Measurements from ENCODE around the gene PCDHGA3. TPM values are rescaled to one million over a fixed set of nuclear protein-coding genes. Genes with fewer than 3 reads are reported as not detected.

PCDHGA3 gene
- total and polyA plus RNA-seq, 2 experiments from 2014 or later, result not detected

Other genes starting within 250 kb of the PCDHGA3 start
Only the 30 nearest of the 38 such genes appear.
- 1.2 and 2.3 TPM in 2 replicates for gene PCDHB9, start 156.7 kb upstream of the PCDHGA3 start, total RNA-seq
- gene PCDHB9, start 156.7 kb upstream of the PCDHGA3 start, polyA plus RNA-seq, result 0.33 and 1.0 TPM in 2 replicates
- 2.4 and 3.1 TPM in 2 replicates for gene PCDHB10, start 151.5 kb upstream of the PCDHGA3 start, total RNA-seq
- gene PCDHB10, start 151.5 kb upstream of the PCDHGA3 start, polyA plus RNA-seq, result 2.7 and 2.8 TPM in 2 replicates
- gene PCDHB11, start 144.2 kb upstream of the PCDHGA3 start, total RNA-seq, result 0.92 and 2.1 TPM in 2 replicates
- gene PCDHB11, start 144.2 kb upstream of the PCDHGA3 start, polyA plus RNA-seq, result 1.2 and 1.8 TPM in 2 replicates
- 1.1 and 1.4 TPM in 2 replicates for gene PCDHB12, start 135.1 kb upstream of the PCDHGA3 start, total RNA-seq
- gene PCDHB12, start 135.1 kb upstream of the PCDHGA3 start, polyA plus RNA-seq, result 0.86 and 0.97 TPM in 2 replicates
- 1.9 and 2.0 TPM in 2 replicates for gene PCDHB13, start 129.9 kb upstream of the PCDHGA3 start, total RNA-seq
- gene PCDHB13, start 129.9 kb upstream of the PCDHGA3 start, polyA plus RNA-seq, result 0.50 and 1.1 TPM in 2 replicates
- gene PCDHB14, start 120.5 kb upstream of the PCDHGA3 start, total RNA-seq, result 3.9 and 4.3 TPM in 2 replicates
- gene PCDHB14, start 120.5 kb upstream of the PCDHGA3 start, polyA plus RNA-seq, result 2.2 and 3.0 TPM in 2 replicates
- gene PCDHB15, start 98.4 kb upstream of the PCDHGA3 start, total RNA-seq, result 1.8 and 3.3 TPM in 2 replicates
- 2.0 and 2.6 TPM in 2 replicates for gene PCDHB15, start 98.4 kb upstream of the PCDHGA3 start, polyA plus RNA-seq
- 0.50 and 1.7 TPM in 2 replicates for gene SLC25A2, start 39.8 kb upstream of the PCDHGA3 start, total RNA-seq
- gene SLC25A2, start 39.8 kb upstream of the PCDHGA3 start, polyA plus RNA-seq, result not detected in 2 replicates
- gene TAF7, start 23.0 kb upstream of the PCDHGA3 start, total RNA-seq, result 85.2 and 96.9 TPM in 2 replicates
- 103 and 107 TPM in 2 replicates for gene TAF7, start 23.0 kb upstream of the PCDHGA3 start, polyA plus RNA-seq
- gene PCDHGA1, start 13.3 kb upstream of the PCDHGA3 start, total RNA-seq, result 0.24 and 0.33 TPM in 2 replicates
- gene PCDHGA1, start 13.3 kb upstream of the PCDHGA3 start, polyA plus RNA-seq, result not detected in 2 replicates
- gene PCDHGA2, start 5.1 kb upstream of the PCDHGA3 start, total RNA-seq, result 0.08 TPM in 1 of 2 replicates, not detected in the other
- gene PCDHGA2, start 5.1 kb upstream of the PCDHGA3 start, polyA plus RNA-seq, result 0.10 TPM in 1 of 2 replicates, not detected in the other
- 0.24 and 0.53 TPM in 2 replicates for gene PCDHGB1, start 6.3 kb downstream of the PCDHGA3 start, total RNA-seq
- 0.57 TPM in 1 of 2 replicates, not detected in the other for gene PCDHGB1, start 6.3 kb downstream of the PCDHGA3 start, polyA plus RNA-seq
- 0.17 and 0.28 TPM in 2 replicates for gene PCDHGA4, start 11.2 kb downstream of the PCDHGA3 start, total RNA-seq
- gene PCDHGA4, start 11.2 kb downstream of the PCDHGA3 start, polyA plus RNA-seq, result 0.24 TPM in 1 of 2 replicates, not detected in the other
- gene PCDHGB2, start 16.2 kb downstream of the PCDHGA3 start, total RNA-seq, result 0.20 and 0.33 TPM in 2 replicates
- gene PCDHGB2, start 16.2 kb downstream of the PCDHGA3 start, polyA plus RNA-seq, result not detected in 2 replicates
- gene PCDHGA5, start 20.3 kb downstream of the PCDHGA3 start, total RNA-seq, result 0.03 and 0.20 TPM in 2 replicates
- gene PCDHGA5, start 20.3 kb downstream of the PCDHGA3 start, polyA plus RNA-seq, result not detected in 2 replicates
- gene PCDHGB3, start 26.4 kb downstream of the PCDHGA3 start, total RNA-seq, result not detected in 2 replicates
- not detected in 2 replicates for gene PCDHGB3, start 26.4 kb downstream of the PCDHGA3 start, polyA plus RNA-seq
- 0.12 TPM in 1 of 2 replicates, not detected in the other for gene PCDHGA6, start 30.1 kb downstream of the PCDHGA3 start, total RNA-seq
- gene PCDHGA6, start 30.1 kb downstream of the PCDHGA3 start, polyA plus RNA-seq, result 0.11 TPM in 1 of 2 replicates, not detected in the other
- gene PCDHGA7, start 38.9 kb downstream of the PCDHGA3 start, total RNA-seq, result 0.04 and 0.10 TPM in 2 replicates
- gene PCDHGA7, start 38.9 kb downstream of the PCDHGA3 start, polyA plus RNA-seq, result not detected in 2 replicates
- gene PCDHGB4, start 43.9 kb downstream of the PCDHGA3 start, total RNA-seq, result 20.0 and 20.9 TPM in 2 replicates
- gene PCDHGB4, start 43.9 kb downstream of the PCDHGA3 start, polyA plus RNA-seq, result 14.2 and 17.9 TPM in 2 replicates
- gene PCDHGA8, start 48.8 kb downstream of the PCDHGA3 start, total RNA-seq, result 1.00 and 1.5 TPM in 2 replicates
- gene PCDHGA8, start 48.8 kb downstream of the PCDHGA3 start, polyA plus RNA-seq, result 0.28 and 0.53 TPM in 2 replicates
- 0.17 and 2.0 TPM in 2 replicates for gene PCDHGB5, start 54.1 kb downstream of the PCDHGA3 start, total RNA-seq
- gene PCDHGB5, start 54.1 kb downstream of the PCDHGA3 start, polyA plus RNA-seq, result 0.09 and 0.30 TPM in 2 replicates
- gene PCDHGA9, start 58.9 kb downstream of the PCDHGA3 start, total RNA-seq, result 1.1 and 1.2 TPM in 2 replicates
- gene PCDHGA9, start 58.9 kb downstream of the PCDHGA3 start, polyA plus RNA-seq, result not detected in 2 replicates
- 11.6 and 13.6 TPM in 2 replicates for gene PCDHGB6, start 64.2 kb downstream of the PCDHGA3 start, total RNA-seq
- 13.1 and 15.7 TPM in 2 replicates for gene PCDHGB6, start 64.2 kb downstream of the PCDHGA3 start, polyA plus RNA-seq
- 4.5 and 6.7 TPM in 2 replicates for gene PCDHGA10, start 69.2 kb downstream of the PCDHGA3 start, total RNA-seq
- 3.0 and 3.9 TPM in 2 replicates for gene PCDHGA10, start 69.2 kb downstream of the PCDHGA3 start, polyA plus RNA-seq
- gene PCDHGB7, start 73.8 kb downstream of the PCDHGA3 start, total RNA-seq, result 6.9 and 8.8 TPM in 2 replicates
- 6.7 and 8.4 TPM in 2 replicates for gene PCDHGB7, start 73.8 kb downstream of the PCDHGA3 start, polyA plus RNA-seq
- gene PCDHGA11, start 77.2 kb downstream of the PCDHGA3 start, total RNA-seq, result 1.8 and 2.7 TPM in 2 replicates
- gene PCDHGA11, start 77.2 kb downstream of the PCDHGA3 start, polyA plus RNA-seq, result 1.8 TPM in 2 replicates
- gene PCDHGA12, start 86.7 kb downstream of the PCDHGA3 start, total RNA-seq, result 0.70 and 0.96 TPM in 2 replicates
- 0.66 and 1.1 TPM in 2 replicates for gene PCDHGA12, start 86.7 kb downstream of the PCDHGA3 start, polyA plus RNA-seq
- gene PCDHGC3, start 132.1 kb downstream of the PCDHGA3 start, total RNA-seq, result 16.9 and 18.9 TPM in 2 replicates
- 35.8 and 40.8 TPM in 2 replicates for gene PCDHGC3, start 132.1 kb downstream of the PCDHGA3 start, polyA plus RNA-seq
- 0.44 and 1.5 TPM in 2 replicates for gene PCDHGC4, start 141.2 kb downstream of the PCDHGA3 start, total RNA-seq
- gene PCDHGC4, start 141.2 kb downstream of the PCDHGA3 start, polyA plus RNA-seq, result 0.15 and 0.35 TPM in 2 replicates
- gene PCDHGC5, start 145.3 kb downstream of the PCDHGA3 start, total RNA-seq, result 0.92 and 1.1 TPM in 2 replicates
- gene PCDHGC5, start 145.3 kb downstream of the PCDHGA3 start, polyA plus RNA-seq, result 0.16 TPM in 1 of 2 replicates, not detected in the other

All from hepatocyte (in vitro differentiated cells).